HG02973 (cell line): Measurements from ENCODE around the gene IL31.

Experiments
- ATAC-seq: cut with Tn5 transposase; IDR thresholded peaks from one replicate; pipeline ENCODE4 v1.9.1; 2021; ENCODE audit warnings: moderate library complexity; ENCODE audit not compliant: unreplicated experiment

The IL31 gene

DNA sequence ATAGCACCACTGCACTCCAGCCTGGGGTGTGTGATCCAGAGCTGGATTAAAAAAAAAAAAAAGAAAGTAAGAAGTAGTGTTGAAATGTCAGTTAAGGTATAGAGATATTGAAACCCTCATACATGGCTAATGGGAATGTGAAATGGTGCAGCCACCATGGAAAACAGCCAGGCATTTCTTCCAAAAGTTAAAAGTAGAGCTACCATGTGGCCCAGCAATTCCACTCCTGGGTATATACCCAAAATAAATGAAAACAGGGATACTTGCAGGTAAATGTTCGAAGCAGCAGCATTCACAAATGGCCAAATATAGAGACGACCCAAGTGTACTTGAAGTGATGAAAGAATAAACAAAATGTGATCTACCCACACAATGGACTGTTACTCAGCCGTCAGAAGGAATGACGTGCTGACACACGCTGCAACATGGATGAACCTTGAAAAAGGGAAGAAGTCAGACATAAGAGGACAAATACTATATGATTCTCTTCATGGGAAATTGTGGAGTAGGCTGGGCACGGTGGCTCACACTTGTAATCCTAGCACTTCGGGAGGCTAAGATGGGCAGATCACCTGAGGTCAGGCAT, 15.2 kb downstream of the IL31 start:
- no peak for ATAC-seq

DNA sequence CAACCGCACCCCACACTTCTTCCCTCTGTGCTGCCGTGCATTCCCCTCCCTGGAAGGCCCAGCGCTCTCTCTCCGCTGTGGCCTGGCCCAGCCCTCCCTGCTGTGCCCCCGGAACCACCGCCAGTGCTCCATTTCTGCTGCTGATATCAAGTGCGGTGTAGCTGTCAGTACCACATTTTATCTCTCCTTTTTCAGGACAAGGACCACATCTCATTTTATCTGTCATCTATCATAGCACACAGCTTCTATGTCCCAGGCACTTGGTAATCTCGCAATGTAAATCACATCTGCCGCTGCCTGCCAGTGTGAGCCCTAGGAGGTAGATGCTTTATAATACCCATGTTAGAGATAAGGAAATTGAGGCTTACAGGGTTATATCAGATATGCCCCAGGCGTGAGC, 18.3 kb downstream of the IL31 start:
- ATAC-seq: no peak

DNA sequence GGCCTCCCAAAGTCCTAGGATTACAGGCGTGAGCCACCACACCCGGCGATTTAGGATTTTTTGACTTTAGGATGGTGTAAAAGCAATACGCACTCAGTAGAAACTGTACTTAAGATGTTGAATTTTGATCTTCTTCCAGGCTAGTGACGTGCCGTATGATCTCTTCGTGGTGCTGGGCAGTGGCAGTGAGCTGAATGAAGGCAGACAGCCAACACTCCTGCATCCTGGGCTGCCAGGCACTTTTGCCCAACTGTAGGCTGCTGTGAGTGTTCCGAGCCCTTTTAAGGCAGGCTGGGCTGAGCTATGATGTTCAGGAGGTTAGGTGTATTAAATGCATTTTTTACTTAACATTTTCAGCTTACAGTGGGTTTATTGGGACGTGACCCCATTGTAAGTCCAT, 21.3 kb downstream of the IL31 start:
- no peak for ATAC-seq

DNA sequence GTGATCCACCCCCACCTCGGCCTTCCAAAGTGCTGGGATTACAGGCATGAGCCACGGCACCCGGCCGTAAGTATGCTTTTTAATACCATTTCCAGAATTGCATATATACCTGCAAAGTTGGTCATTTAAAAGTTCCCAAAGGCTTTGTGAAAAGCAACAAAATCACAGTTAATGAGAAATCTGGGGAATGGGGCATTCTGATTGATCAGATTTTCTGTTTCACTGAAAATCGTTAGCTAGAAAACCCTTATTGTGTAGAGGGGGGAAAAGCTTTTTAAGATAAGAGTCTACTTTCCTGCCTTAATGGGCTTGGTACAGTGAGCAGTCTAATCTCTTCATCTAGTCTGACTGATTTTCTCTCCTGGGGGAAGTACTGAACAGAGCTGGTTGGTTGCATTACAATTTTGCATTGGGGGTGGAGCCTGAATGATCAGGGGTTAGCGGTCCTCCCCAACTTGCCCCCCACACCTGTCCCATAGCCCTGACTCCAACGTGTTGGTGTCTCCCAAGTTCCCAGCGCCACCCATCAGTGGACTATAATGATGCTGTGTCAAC, 23.8 kb downstream of the IL31 start:
- no peak for ATAC-seq

DNA sequence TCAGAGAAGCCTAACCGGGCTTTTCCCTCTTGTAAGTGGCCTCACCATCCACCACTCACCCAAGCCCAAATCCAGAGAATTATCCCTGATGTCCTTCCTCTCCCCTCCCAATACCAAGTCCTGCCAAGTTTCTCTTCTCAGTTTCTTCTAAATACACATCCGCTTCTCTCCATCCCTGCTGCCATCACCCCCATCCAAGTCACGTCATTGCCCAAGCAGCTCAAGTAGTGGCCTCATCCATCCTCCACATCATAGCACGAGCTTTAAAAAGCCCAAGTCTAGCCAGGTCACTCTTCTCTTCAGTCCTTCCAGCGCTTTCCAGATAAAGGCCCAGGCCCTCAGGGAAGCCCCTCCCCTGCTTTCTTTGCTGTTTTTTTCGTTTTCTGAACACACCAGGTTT, 25.4 kb downstream of the IL31 start:
- no peak for ATAC-seq

DNA sequence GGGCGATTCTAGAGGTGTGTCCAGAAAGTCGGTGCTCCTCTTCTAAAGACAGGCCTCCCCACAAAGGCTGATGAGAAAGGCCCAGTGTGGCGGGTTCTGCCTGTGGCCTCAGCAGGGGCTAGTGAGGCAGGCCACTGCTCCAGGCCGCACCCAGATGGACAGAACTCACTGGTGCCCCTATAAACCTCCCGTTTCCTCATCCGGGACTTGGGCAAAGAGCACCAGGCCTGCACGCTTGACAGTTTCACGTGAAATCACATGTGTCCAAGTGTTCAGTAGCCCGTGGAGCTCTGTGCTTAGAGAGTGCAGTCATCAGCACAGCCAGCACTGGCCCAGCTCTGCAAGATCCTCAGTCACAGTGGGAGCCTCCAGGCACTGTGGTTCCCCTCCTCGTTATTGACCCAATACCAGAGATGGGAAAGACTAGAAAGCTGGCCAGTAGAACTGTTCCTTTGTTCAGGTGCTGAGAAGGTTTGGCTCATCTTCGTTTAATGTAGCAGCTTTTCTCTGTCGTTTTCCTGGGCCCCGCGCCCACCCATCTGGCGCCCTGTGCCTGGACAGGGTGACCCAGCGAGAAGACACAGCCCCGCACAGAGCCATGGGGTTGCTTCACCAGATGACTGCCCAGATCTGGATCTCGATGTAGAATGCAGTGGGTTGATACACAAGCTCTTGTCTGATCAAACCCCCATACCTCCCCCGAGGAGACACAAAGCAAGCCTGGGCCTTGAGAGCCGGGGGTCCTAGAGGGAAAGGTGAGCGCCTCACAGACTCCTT, 26.3 kb downstream of the IL31 start:
- ATAC-seq: no peak

DNA sequence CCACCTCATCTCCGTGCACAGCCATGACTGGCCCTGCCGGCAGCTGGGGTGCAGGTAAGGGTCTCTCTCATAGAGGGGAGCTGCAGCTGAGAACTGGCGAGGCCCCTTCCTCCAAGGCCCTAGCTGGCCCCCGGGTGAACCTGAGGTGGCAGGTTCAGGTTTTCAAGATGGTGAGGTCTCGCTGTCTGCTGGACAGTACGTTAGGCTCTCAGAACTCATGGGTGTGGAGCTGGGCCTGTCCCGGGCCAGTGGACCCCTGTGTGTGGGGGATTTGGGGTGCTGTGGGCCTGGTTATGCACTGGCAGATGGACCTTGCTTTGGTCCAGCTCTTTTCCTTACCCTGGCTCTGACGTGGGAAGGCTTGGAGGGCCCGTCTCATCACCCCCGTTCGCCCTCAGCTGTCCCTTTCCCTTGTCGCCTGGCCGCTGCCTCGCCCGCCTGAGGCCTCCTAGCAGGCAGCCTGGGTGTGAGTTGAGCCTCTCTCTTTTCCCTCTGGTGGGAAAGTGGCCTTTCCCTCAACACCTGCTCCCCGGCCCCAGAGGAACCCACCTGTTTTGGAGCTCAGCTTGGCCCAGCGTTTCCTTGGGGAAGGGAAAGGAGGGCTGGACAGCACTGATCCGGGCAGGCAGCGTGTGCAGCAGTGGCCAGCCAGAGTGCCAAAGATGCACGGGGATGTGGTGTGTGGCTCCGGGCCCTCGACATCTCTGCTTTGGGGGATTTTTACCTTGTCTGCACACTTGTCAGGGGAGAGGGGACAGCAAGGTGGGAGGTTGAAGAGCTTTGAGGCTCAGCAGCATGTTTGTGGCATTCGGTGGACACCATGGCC, 28.3 kb downstream of the IL31 start:
- ATAC-seq: no peak

DNA sequence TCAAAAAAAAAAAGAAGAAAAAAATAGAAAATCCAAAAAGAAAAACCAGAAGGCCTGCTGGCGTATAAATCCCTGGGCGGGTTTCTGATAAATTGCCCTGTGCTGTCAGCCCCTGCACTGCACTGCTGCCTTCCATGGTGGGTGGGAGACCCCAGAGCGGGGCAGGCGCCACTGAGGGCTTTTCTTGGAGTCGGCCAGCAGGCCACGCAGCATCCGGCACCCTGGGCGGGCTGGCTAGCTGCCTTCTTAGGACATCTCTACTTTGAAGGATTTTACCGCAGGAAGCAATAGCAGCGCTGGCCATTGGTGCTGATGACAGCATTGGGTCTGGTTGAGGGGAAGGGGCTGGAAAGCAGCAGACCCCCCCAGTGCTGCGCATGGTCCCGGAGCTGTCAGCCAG, 29.1 kb downstream of the IL31 start:
- no peak for ATAC-seq

DNA sequence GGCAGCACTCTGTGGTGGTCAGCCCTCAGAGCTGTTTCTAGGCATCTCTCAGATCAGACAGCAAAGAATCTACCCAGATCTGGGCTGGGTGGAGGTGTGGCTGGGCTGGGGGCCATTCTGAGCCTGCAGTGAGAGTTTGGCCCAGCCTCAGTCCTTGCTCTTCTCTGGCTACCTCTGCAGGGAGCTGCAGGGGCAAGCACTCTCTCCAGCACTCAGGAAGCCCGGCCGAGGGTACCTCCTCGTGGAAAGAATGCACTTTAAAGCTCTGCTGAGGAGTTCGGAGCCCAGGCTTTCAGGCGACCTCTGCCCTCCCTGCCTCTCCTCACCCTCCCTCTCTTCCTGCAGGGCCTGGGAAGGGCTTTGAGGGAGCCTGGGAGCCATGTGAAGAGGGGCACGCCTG, 31.2 kb downstream of the IL31 start:
- no peak for ATAC-seq

DNA sequence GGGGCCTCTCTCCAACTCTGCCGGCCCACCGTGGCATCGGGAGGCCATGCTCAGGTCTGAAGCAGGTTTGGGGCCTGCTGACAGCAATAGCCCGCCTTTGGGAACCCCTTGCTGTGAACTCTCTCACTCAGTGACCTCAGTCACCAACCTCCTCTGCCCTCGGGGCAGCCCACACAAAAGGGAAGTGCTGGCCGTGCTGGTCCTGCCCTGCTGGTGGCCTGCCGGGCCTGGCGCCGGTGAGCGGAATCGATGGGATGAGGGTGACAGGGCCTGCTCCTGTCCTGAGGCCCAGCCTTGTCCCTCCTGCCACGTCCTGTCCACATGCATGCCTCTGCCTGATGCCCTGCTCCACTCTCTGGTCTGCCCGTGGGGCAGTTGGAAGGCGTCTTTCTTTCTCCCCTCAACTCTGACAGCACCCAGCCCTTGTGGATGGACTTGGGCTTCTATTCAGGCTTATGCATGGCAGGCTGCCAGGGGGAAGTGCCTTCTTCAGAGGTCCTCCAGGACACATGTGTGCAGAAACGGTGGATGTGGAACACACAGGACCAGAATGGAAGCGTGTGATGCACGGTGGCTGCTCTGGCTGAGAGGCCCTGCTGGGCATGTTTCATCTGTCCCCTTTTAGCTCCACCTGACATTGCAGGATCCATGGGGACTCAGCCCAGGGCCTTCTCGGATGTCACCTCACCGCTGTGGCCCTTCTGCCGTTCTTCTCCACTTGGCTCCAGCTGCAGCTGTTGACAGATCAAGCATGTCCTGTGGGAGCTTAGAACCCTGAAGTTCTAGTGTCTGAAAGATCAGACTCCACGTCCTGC, 31.9 kb downstream of the IL31 start:
- ATAC-seq: no peak

DNA sequence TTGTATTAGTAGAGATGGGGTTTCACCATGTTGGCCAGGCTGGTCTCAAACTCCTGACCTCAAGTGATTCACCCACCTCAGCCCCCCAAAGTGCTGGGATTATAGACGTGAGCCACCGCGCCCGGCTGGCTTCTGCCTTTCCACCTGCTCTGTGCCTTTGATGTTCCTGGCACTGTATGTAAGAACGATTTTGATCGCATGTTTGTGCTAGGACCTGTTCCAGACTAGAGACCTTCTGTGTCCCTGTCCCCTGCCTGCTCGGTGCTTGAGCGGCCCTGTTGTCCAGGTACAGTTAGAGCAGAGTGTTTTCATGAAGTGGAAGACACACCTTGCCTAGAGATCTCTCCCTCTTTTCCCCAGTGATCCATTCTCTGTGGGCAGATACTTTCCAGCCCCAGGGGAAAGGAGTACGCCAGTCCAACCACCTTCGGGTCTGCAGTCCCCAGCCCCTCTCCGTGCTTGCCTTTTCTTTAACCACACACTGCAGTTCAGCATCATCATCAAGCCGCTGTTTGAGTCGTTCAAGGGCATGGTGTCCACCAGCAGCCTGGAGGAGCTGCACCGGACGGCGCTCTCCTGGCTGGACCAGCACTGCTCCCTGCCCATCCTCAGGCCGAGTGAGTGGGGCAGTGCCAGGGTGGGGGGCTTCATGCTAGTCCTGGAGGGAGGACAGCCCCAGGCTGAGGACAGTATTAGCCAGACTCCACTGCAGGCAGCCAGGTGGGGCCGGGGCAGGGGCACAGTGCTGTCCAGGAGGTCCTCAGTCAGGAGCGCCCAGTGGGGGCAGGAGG, 33.4 kb downstream of the IL31 start:
- no peak for ATAC-seq

DNA sequence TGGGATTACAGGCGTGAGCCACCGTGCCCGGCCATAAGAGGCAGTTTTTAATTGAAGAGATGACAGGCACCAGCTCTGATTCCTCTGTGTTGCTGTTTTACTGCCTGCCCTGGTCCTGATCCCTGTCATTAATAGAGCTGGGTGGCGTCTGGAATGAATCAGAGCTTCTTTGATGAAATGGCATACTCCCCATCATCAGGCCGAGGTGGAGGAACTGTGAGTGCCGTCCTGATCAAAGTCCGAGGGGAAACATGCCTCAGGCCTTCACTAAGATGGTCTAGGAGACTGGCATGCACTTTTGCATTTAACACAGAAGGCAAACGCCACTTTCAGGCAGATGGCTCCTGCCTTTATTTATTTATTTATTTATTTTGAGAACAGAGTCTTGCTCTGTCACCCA, 34.1 kb downstream of the IL31 start:
- ATAC-seq: no peak

DNA sequence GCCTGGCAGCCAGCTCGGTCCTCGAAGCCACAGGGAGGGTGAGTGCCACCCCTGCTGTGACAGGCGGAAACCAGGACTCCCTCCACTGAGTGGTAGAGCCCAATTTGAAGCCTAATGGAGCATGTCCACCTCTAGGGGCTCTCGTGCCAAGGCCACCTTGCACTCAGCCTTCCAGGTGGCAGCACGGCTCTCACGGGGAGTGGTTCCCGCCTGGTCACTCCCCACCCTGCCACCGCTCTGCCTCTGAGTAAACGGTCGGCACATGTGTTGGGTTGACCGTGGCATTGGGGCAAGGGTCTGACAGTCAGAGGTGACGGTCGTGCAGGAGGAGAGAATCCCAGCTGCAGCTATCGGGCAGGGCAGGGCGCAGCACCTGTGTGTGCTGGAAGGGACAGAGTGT, 34.8 kb downstream of the IL31 start:
- no peak for ATAC-seq

DNA sequence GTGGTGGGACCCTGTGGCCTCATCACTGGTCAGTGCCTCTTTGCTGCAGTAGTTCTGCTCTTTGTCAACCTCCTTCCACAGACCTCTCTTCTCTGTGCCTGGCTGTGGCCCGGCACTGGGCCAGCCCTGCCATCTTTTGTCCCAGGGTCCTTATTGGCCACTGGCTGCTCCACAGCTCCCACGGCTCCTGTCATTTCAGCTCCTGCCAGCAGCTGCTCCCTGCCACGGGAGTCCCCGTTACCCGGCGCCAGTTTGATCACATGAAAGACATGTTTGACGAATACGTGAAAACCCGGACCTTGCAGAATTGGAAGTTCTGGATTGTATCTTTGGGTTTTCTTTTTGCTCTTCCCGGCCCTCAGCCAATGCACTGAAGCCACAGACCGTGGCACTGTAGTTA, 35.4 kb downstream of the IL31 start:
- ATAC-seq: no peak

DNA sequence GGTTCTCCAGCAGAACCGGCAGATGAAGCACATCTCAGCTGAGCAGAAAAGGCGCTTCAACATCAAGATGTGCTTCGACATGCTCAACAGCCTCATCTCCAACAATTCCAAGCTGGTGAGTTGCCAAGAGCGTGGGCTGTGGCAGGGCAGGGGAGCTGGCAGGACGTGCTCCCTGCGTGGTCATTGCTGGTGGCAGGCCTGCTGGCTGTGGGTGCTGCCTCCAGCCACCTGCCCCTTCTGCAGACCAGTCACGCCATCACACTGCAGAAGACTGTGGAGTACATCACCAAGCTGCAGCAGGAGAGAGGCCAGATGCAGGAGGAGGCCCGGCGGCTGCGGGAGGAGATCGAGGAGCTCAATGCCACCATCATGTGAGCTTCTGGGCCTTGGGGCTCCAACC, 35.8 kb downstream of the IL31 start:
- no peak for ATAC-seq

DNA sequence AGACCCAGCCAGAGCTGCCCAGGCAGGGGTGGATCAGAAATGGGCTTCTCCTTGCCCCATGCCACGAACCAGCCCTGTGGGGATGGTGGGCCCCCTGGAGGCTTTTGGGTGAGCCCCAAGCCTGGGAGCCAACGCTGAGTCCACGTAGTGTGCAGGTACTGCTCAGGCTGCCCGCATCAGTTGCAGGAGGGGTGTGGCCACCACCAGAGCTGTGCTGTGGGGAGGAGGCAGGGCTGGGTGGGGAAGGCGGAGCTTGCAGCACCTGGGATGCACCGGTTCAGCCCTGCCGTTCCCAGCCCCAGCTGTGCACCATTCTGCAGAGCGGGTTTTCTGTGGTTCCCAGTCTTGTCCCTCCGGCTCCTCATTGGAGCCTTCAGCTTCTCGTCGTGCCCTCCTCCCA, 36.3 kb downstream of the IL31 start:
- no peak for ATAC-seq

DNA sequence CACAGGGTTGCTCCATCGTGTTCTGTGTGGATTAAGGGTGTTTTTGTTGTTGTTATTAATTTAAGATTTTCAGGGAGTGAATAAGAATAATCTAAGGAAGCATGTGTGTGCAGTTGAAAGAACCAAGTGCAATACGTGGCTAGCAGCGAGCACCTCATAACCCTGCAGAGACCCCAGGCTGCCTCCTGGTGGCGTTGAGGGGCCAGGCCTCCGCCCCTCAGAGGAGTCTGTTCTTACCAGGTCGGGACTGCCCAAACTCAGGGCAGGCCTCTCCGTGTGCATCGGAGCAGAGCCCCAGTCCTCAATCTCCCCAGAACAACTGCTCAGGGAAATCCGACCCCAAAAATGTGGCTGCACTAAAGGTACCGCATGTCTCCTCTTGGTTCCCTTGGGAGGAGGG, 36.8 kb downstream of the IL31 start:
- ATAC-seq: no peak

DNA sequence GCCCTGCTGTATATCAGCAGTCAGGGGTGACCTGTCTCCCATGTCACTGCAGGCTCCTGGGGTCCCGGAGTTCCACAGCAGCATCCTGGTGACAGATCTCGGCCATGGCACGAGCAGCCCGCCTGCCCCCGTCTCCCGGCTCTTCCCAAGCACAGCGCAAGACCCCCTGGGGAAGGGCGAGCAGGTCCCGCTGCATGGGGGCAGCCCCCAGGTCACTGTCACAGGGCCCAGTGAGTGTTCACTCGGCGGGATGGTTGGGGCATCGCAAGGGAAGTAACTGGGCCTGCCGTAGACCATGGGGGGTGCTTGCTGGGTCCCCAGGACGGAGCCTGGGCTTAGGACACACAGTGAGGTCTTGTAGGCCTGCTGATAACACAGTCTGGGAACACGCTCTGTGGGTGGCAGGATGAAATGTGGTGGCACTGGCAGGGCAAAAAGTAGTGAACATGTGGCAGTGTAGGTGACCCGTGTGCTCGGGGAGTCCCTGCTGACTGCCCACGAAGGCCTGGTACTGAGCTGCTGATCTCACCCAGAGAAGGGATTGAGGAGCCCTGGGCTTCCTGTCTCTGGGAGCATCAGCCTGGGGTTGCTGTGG, 38.5 kb downstream of the IL31 start:
- no peak for ATAC-seq

DNA sequence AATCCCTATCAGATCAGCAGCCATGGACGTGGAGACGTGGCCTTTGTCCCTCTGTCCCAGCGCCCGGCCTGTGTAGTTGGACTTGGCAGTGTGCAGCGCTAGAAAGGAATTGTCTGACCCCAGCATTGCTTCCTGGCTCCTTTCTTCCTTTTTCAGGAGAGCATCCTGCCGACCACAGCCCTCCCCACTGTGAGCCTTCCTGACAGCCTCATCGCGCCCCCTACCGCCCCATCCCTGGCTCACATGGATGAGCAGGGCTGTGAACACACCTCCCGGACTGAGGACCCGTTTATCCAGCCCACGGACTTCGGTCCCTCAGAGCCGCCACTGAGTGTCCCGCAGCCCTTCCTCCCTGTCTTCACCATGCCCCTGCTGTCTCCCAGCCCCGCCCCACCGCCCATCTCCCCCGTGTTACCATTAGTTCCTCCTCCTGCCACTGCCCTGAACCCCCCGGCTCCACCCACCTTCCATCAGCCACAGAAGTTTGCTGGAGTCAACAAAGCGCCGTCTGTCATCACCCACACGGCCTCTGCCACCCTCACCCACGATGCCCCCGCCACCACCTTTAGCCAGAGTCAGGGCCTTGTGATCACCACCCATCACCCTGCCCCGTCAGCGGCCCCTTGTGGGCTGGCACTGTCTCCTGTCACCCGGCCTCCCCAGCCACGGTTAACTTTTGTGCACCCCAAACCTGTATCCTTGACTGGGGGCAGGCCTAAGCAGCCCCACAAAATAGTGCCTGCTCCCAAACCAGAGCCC, 40.6 kb downstream of the IL31 start:
- no peak for ATAC-seq
